HepG2 (cell line): ENCODE data around the gene TDRD9. TPM values are rescaled to one million over a fixed set of nuclear protein-coding genes. Genes with fewer than 3 reads are reported as not detected.

Experiments
- BRD4 ChIP-seq: sonication (generic); formaldehyde crosslinking; IDR thresholded peaks from 2 replicates; pipeline ENCODE4 v1.4.0; 2020; ENCODE audit warnings: missing genetic modification reagents
- CHD4 ChIP-seq: fragments of 200-600 bp; sonication (generic); IDR thresholded peaks from 2 replicates; pipeline ENCODE4 v1.7.0; 2017; ENCODE audit warnings: mild to moderate bottlenecking, low read length, borderline replicate concordance
- DMTF1 ChIP-seq: sonication (generic); formaldehyde crosslinking; IDR thresholded peaks from 2 replicates; pipeline ENCODE4 v1.4.0; 2020; ENCODE audit warnings: mild to moderate bottlenecking, missing genetic modification reagents
- GMEB1 ChIP-seq: sonication (generic); formaldehyde crosslinking; IDR thresholded peaks from 2 replicates; pipeline ENCODE4 v1.5.1; 2020; ENCODE audit warnings: missing genetic modification reagents, mild to moderate bottlenecking, borderline replicate concordance
- MBD4 ChIP-seq: IDR thresholded peaks from 2 replicates; pipeline ENCODE4 v1.6.1; 2012; ENCODE audit warnings: low read length, inconsistent platforms, borderline replicate concordance
- NFE2 ChIP-seq: sonication (generic); formaldehyde crosslinking; IDR thresholded peaks from 2 replicates; pipeline ENCODE4 v1.4.0; 2020; ENCODE audit warnings: missing genetic modification reagents
- PITX1 ChIP-seq: sonication (generic); formaldehyde crosslinking; IDR thresholded peaks from 2 replicates; pipeline ENCODE4 v1.5.1; 2020; ENCODE audit warnings: mild to moderate bottlenecking, missing genetic modification reagents
- POLR2G ChIP-seq: fragments of 200-400 bp; formaldehyde crosslinking; IDR thresholded peaks from 2 replicates; pipeline ENCODE4 v1.6.1; 2018; ENCODE audit warnings: mild to moderate bottlenecking, low read depth, low read length, moderate library complexity
- REST ChIP-seq, 2 experiments: IDR thresholded peaks; 2 replicates each; pipeline ENCODE4 v1.6.1; 2011 to 2012; ENCODE audit warnings: low read length in 2 of 2, borderline replicate concordance in 1 of 2, low read depth in 1 of 2, mild to moderate bottlenecking in 1 of 2, moderate library complexity in 1 of 2
- SAFB2 ChIP-seq: sonication (generic); formaldehyde crosslinking; IDR thresholded peaks from 2 replicates; pipeline ENCODE4 v1.5.1; 2020; ENCODE audit warnings: missing genetic modification reagents, low read depth, mild to moderate bottlenecking, borderline replicate concordance
- TBX2 ChIP-seq: sonication (generic); formaldehyde crosslinking; IDR thresholded peaks from 2 replicates; pipeline ENCODE4 v1.5.0; 2020; ENCODE audit warnings: missing genetic modification reagents, mild to moderate bottlenecking, borderline replicate concordance
- TGIF2 ChIP-seq: IDR thresholded peaks from 2 replicates; pipeline ENCODE4 v1.6.1; 2016; ENCODE audit warnings: control low read depth, missing compliant biosample characterization
- THAP7 ChIP-seq: sonication (generic); formaldehyde crosslinking; IDR thresholded peaks from 2 replicates; pipeline ENCODE4 v1.8.1; 2023; ENCODE audit warnings: mild to moderate bottlenecking, missing genetic modification reagents
- ZFP82 ChIP-seq: sonication (generic); formaldehyde crosslinking; IDR thresholded peaks from 2 replicates; pipeline ENCODE4 v1.5.1; 2020; ENCODE audit warnings: mild to moderate bottlenecking, missing genetic modification reagents, borderline replicate concordance
- ZMYM3 ChIP-seq: sonication (generic); formaldehyde crosslinking; IDR thresholded peaks from 2 replicates; pipeline ENCODE4 v1.5.1; 2020; ENCODE audit warnings: mild to moderate bottlenecking, missing genetic modification reagents
- ZNF225 ChIP-seq: sonication (generic); formaldehyde crosslinking; IDR thresholded peaks from 2 replicates; pipeline ENCODE4 v1.4.0; 2020; ENCODE audit warnings: mild to moderate bottlenecking, missing genetic modification reagents
- ZNF232 ChIP-seq: sonication (generic); formaldehyde crosslinking; IDR thresholded peaks from 2 replicates; pipeline ENCODE4 v1.4.0; 2020; ENCODE audit warnings: missing genetic modification reagents, borderline replicate concordance
- ZNF432 ChIP-seq: sonication (generic); formaldehyde crosslinking; IDR thresholded peaks from 2 replicates; pipeline ENCODE4 v1.5.0; 2020; ENCODE audit warnings: missing genetic modification reagents, mild to moderate bottlenecking, borderline replicate concordance
- ZNF703 ChIP-seq: sonication (generic); formaldehyde crosslinking; IDR thresholded peaks from 2 replicates; pipeline ENCODE4 v1.5.1; 2020; ENCODE audit warnings: missing genetic modification reagents, mild to moderate bottlenecking, moderate library complexity, borderline replicate concordance
- ZSCAN30 ChIP-seq: sonication (generic); formaldehyde crosslinking; IDR thresholded peaks from 2 replicates; pipeline ENCODE4 v1.5.0; 2020; ENCODE audit warnings: mild to moderate bottlenecking, missing genetic modification reagents
- polyA plus RNA-seq, 8 experiments: library from polyadenylated mRNA; depleted of rRNA in 3 of 8; stranded (reverse) in 7 of 8; unstranded in 1 of 8; fragments of >200 nt; fragmentation: Illumina TruSeq in 4 of 8; extraction: Trizol in 4 of 8; gene quantifications; 2 replicates each; pipeline versions ENCODE4 v1.2.1 to v1.2.3, GENCODE V29; 2011 to 2016; ENCODE audit warnings: low read depth in 4 of 8, missing spikeins in 1 of 8, mixed read lengths in 1 of 8; ENCODE audit not compliant: insufficient read depth in 1 of 8
- total RNA-seq, 5 experiments: library from RNA; depleted of rRNA; stranded (reverse); fragments of >200 nt; fragmentation: Illumina TruSeq; extraction: Trizol; gene quantifications; 2 replicates each; pipeline ENCODE4 v1.2.3, GENCODE V29; 2016; ENCODE audit warnings: low read depth in 1 of 5

Gene TDRD9
- total and polyA plus RNA-seq, 2 of the 13 experiments (the other 11 are each of a cell fraction or from before 2014, with no cell fraction given), result not detected

- TF ChIP-seq ZSCAN30 (CRISPR knock-in tag) (peak; percentile 98), ZNF432 (CRISPR knock-in tag) (peak; percentile 83; the same call in 1 of the 2 replicates), NFE2 (no peak), MBD4 (no peak), PITX1 (CRISPR knock-in tag) (peak; percentile 92), BRD4 (CRISPR knock-in tag) (peak; percentile 98), TGIF2 (peak; percentile 95), ZFP82 (CRISPR knock-in tag) (peak; percentile 96), TBX2 (CRISPR knock-in tag) (peak; percentile 92), DMTF1 (CRISPR knock-in tag) (no peak), ZNF232 (CRISPR knock-in tag) (peak; percentile 96), ZNF703 (CRISPR knock-in tag) (peak; percentile 97), REST (IDR thresholded peaks at IDR 0.05; ENCODE audit: borderline replicate concordance in 1 of 2, low read depth in 1 of 2, low read length in 2 of 2) (no peak), ZNF225 (CRISPR knock-in tag) (peak; percentile 92), GMEB1 (CRISPR knock-in tag) (peak; percentile 69), POLR2G (peak; percentile 64; the same call in 1 of the 2 replicates), CHD4 (no peak), SAFB2 (CRISPR knock-in tag) (peak; percentile 67; the same call in 1 of the 2 replicates), THAP7 (CRISPR knock-in tag) (no peak), ZMYM3 (peak; percentile 94)
Observed at GRCh38 chr14:103881268-103882201, 46.7 kb upstream of the TDRD9 start (continued).
